Measurements from ENCODE around the gene KBTBD13.
"Not testable (repeated sequence)": the region's sequence is repeated elsewhere in the genome, so short reads cannot be mapped to it uniquely, and the experiment has no call there.

The KBTBD13 gene

DNA sequence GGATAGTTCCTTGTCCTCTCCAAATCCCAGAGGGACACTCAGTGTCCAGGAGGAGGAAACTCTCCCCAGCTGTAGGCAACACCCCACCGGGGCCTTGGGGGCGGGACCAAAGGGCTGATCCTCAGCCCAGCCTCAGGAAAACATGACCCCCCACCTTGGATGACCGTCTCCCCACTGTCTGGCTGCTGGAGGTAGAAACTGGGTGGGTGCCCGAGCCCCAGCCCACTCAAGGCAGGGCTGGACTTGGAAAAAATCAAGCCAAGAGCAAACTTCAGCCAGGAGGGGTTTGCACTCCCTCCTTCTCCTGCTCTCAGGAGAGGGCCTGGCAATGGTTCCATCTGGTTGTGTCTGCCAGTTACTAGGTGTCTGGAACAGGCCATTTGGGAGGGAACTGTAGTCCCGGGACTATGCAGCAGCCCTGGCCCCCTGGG, 5.2 kb upstream of the KBTBD13 start:
- no peak for DNase-seq

DNA sequence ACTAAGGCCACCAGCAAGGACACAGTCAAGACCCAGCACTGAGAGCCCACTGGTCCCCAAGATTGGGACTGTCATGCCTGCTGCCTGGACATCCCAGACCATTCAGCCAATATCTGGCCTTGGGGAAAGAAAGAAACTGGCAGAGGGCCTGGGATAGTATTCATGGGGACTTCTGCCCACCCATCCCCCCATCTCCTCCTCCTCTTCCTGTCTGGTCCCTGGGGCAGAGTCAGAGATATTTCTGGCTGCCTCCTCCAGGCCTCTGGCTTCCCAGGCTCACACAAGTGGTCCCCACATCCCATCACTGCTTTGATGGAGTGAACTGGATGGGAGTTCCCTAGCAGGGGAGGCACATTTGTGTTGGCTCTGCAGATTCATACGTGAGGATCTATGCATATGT, 4.5 kb upstream of the KBTBD13 start:
- no peak for DNase-seq

DNA sequence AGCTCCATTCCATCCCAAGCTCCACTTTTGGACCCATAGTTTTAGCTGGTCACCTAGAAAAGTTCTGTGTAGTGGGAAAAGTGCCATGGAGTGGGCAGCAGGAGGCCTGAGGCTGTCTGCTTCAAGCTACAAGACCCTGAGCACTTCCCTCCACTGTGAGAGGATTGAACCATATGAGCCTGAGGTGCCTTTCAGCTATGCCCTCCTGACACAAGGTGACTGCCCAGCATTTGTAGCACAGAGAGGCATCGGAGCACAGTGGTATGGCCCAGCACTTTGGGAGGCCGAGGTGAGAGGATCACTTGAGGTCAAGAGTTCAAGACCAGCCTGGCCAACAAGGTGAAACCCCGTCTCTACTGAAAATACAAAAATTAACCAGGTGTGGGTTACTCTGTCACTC, 3.9 kb upstream of the KBTBD13 start:
- DNase-seq: no peak

DNA sequence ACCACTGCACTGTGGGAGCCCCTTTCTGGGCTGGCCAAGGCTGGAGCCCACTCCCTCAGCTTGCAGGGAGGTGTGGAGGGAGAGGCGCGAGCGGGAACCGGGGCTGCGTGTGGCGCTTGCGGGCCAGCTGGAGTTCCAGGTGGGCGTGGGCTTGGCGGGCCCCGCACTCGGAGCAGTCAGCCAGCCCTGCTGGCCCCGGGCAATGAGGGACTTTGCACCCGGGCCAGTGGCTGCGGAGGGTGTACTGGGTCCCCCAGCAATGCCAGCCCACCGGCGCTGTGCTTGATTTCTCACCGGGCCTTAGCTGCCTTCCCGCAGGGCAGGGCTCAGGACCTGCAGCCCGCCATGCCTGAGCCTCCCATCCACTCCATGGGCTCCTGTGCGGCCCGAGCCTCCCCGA, 1.6 kb upstream of the KBTBD13 start:
- DNase-seq: not testable (repeated sequence)

DNA sequence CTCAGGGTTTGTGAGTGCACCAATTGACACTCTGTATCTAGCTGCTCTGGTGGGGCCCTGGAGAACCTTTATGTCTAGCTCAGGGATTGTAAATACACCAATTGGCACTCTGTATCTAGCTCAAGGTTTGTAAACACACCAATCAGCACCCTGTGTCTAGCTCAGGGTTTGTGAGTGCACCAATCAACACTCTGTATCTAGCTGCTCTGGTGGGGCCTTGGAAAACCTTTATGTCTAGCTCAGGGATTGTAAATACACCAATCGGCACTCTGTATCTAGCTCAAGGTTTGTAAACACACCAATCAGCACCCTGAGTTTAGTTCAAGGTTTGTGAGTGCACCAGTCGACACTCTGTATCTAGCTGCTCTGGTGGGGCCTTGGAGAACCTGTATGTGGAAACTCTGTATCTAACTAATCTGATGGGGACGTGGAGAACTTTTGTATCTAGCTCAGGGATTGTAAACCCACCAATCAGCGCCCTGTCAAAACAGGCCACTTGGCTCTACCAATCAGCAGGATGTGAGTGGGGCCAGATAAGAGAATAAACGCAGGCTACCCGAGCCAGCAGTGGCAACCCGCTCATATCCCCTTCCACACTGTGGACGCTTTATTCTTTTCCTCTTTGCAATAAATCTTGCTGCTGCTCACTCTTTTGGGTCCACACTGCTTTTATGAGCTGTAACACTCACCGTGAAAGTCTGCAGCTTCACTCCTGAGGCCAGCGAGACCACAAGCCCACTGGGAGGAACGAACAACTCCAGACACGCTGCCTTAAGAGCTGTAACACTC, 745 bp upstream of the KBTBD13 start:
- not testable (repeated sequence) for DNase-seq

DNA sequence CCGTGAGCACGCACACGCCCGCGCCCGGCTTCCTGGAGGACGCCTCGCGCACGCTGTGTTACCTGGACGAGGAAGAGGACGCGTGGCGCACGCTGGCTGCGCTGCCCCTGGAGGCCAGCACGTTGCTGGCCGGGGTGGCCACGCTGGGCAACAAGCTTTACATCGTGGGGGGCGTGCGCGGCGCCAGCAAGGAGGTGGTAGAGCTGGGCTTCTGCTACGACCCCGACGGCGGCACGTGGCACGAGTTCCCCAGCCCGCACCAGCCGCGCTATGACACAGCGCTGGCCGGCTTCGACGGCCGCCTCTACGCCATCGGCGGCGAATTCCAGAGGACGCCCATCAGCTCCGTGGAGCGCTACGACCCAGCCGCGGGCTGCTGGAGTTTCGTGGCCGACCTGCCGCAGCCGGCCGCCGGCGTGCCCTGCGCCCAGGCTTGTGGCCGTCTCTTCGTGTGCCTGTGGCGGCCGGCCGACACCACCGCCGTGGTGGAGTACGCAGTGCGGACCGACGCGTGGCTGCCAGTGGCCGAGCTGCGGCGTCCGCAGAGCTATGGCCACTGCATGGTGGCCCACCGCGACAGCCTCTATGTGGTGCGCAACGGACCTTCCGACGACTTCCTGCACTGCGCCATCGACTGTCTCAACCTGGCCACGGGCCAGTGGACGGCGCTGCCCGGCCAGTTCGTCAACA, 890 bp downstream of the KBTBD13 start:
- no peak for DNase-seq

DNA sequence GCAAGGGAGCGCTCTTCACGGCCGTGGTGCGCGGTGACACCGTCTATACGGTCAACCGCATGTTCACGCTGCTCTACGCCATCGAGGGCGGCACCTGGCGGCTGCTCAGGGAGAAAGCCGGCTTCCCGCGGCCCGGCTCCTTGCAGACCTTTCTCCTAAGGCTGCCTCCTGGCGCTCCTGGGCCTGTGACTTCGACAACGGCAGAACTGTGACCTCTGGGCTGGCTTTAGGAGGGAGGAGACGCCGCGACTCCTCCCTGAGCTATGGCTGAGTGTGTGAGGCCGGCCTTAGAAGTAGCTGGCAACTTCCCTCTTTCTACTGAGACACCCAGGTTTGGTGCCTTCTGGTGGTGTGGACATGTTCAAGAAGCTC, 1.4 kb downstream of the KBTBD13 start:
- DNase-seq: no peak

DNA sequence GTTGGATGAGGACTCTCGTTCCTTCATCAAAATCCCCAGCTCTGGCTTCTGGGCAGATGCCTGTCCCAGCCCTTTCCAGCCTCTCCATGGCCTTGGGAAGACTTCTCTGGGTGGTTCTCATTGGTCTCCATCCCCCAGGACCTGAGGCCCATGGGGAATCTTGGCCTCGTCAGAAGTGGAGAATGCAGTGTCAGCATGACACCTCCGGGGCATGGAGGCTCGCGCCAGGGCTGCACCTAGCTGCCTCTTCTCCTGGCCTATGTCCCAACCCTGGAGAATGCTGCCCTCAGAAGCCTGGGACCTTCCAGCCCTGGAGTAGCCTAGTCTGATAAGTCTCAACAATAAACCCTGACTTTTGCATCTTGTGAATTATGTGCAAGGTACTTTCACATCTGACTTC, 3.0 kb downstream of the KBTBD13 start:
- no peak for DNase-seq

DNA sequence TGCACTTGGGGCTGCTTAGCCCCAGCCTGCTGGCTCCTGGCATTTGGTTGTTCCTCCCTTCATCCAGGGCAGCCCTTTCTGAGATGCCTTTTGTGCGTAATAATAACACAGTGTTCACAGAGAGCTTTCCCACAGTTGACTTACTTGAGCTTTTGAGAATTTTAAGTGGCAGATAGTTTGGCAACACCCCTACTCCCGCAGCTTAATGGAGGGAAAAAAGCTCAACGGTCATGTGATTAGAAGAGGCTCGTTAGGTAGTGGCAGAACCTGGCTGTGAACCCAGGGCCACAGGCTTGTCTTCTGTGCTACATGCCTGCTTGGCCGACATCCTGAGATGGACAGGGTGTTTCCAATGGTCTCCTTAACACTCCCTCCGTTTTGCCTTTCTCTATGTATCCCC, 4.7 kb downstream of the KBTBD13 start:
- no peak for DNase-seq

DNA sequence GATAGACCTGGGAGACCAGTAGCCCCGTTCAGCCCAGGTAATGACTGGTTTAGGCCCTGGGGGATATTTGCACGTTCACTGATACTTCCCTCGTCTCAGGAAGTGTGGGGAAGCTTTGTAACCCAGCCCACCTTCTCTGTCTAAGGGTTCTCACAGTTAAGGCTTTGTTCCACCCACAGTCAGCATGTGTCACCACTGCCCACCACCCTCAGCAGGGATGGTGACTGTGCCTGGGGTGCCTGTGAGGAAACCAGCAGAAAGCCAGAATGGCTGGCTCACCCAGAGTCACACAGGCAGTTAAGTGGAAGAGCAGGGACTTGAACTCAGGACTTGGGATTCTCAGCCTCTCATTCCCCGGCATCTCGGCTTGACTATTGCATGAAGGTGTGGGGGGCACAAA, 5.2 kb downstream of the KBTBD13 start:
- DNase-seq: no peak

DNA sequence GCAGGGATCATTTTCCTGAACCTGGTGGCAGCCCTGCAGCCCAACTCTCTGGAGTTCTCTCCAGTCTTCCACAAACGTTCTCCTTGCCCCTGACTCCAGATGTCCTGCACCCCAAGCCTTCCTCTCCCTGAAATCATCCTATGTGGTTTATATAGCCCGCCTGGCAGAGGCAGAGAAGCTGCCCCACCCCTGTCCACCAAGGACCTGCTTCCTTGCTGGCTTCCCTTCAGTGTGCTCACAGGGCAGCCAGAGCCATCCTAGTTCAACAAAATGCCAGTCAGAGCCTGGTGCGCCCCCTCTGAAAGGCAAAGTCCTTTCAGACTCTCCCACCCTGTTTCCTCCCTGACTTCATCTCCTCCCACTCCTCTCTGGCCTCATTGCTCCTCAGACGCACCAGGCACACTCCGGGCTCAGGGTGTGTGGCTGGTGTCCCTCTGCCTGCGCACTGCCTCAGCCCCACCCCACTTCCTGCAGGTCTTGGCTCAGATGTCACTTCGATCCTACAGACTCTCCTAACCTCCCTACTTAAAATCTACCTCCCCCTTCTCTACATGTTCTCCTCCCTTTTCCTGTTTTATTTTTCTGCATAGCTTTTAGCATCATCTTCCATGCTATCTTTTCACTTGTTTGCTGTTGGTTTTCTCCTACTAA, 5.9 kb downstream of the KBTBD13 start:
- no peak for DNase-seq

DNA sequence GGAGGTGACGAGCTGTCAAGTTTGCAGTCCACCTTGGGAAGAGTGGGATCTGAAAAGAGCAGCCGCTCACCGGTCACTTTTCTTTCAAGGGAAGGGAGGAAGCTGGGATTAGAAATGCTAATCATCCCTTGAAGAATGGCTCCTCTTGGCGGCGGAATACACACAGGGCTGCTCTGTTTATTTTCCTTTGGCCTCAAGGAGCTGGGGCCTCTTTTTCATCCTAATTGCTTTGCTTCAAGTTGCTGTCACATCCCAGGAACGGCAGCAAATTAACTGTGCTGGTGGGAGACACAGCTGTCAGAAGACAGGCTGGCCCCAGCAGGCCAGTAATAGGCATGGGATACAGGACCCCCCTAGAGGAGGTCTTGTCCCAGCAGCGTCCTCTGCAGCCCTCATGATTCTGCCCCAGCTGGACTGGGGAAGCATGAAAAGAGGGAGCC, 6.7 kb downstream of the KBTBD13 start:
- DNase-seq: no peak

DNA sequence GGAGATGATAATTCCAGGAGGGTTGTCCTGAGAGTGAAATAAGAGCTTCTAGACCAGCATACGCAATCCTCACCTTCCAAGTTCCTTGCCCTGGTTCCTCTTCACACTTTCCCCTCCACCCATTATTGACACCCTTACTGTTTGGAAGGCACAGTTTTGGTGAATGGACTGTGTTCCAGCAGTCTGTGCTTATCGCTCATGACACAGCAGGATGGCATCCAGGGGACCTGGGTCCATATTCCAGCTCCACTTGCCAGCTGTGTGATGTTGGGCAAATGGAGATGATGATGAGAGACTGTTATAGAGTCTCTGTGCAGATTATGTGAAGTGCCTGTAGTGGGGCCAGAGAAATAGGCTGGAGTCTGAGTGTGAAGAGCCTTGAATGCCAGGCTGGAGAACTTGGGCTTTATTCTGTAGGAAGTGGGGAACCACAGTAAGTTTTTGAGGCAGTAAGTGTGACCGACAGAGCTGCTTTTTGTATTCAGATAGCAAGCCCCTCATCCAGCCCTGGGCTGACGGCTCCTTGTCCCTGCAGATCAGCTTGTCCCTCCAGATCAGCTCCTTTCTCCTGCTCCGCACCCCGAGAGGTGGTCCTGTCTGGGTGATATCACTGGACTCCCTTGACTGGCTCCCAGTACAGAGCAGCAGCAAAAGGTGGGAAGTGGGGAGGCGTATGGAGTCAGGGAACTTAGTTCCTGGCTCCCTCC, 8.1 kb downstream of the KBTBD13 start:
- no peak for DNase-seq

DNA sequence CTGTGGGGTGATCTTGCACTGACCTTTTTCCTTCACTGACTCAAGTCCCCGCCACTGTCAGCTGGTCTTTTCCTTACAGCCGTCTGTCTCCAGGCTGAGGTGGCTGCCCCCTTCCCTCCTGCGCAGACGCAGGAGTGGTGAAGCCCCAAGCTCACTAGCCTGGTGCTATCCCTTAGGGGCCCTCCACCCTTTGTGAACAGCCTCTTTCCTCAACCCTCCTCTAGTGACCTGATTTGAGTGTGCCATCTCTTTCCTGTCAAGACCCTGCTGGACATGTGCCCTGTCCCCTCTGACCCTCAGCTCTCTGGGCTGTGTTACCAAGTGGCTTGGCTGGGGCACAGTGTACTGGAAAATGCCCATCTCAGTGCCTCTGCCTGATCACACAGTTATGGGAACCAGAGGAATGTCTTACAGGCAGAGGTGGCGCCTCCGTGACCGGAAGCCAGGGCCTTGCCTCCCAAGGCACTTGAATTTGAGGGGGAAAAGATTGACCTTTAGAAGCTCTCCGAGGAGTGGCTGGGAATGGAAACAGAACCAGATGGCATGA, 8.7 kb downstream of the KBTBD13 start:
- no peak for DNase-seq

DNA sequence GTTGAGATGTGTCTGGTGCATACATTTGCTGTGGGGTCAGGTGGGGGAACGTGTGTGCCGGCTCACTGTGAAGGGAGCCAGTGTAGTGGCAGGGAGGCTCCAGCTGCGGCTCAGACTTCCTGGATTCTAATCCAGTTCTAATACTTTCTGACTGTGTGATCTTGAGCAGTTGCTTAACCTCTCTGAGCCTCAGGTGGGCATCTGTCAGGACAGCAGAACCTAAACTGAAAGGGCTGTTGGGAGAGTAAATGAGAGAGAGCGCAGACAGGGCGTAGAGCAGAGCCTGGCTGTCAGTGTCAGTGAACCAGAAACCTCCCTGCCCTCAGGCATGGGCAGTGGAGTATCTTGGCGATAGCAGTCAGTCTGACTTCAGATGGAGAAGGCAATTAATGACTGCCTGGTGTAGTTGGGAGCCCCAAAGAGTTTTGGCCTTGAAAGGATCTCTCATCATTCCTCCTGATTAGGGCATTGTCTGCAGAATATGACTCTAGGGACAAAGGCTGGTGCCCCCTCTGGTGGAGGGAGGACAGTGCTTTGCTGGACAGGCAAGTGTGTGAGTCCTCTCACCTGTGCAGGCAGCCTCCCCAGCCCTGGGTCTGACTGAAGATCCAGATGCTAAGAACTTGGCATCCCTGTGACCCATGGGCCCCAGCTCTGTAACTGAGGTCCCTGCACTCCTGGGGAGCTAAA, 9.6 kb downstream of the KBTBD13 start:
- no peak for DNase-seq

DNA sequence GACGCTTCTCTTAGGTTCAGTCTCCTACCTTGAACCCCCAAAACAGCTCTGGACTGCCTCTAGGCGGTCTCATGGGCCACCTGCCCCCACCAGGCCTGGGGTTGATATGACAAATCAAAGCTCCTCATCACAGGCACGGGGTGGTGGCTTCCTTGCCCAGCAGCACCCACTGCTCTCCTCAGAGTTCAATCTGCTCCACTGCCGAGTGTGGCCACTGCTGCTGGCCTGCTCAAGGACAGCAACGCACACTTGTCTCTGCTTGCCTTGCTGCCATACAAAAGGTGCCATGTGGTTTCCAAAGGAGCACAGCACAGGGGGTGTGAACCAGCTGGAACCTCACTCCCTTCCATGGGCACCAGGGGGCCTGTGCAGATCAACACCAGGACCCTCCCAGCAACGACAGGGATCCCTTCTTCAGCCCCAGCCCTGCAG, 10.2 kb downstream of the KBTBD13 start:
- DNase-seq: no peak

DNA sequence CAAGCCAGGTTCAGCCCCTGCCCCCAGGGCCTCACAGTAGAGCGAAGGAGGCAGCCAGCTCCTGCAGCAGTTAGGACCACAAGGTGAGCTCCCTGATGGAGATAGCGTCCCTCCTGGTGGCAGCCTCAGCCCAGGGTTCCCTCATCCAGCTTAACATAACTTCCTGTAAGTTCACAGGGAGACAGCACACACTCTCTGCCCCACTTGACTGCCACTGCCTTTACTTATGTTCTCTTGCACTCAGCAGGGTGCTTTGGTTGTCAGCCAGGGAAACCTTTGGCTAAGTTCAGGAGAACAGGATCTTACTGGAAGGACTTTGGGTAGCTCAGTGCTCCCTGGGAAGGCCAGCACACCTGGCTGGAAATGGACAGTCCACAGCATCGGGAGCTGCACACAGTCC, 10.9 kb downstream of the KBTBD13 start:
- no peak for DNase-seq

DNA sequence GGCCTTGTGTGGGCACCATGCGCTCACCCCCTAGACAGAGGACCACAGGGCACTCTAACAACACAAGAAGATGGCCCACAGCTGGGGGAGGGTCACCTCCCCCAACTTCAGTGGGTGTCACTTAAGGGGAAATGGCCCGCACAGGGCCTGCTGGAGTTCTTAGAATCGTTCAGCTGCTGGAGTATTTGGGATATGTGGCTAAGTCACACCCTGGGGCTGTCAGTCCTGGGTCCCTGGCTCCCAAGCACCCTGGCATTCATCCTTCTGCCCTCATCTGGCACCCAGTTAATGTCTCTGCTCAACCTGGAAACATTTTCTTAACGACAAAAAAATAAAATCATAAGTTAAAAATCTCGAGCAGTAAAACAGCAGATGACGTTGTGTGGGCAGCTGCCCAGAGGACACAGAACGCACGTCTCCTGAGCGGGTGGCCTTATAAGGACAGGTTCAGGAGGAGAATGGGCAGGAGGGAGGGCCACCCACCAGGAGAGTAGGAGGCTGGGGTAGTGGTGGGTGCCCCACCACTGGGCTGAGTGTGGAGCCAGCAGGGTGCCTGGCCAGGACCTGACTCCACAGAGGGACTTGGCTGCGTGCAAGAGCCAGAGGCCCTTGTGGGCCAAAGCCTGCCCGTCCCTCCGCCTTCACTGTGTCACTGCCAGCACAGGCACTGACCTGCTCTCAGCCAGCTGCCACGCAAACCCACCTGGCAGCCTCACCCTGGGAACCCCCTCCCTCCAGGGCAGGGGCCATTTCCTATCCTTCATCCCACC, 11.5 kb downstream of the KBTBD13 start:
- no peak for DNase-seq

DNA sequence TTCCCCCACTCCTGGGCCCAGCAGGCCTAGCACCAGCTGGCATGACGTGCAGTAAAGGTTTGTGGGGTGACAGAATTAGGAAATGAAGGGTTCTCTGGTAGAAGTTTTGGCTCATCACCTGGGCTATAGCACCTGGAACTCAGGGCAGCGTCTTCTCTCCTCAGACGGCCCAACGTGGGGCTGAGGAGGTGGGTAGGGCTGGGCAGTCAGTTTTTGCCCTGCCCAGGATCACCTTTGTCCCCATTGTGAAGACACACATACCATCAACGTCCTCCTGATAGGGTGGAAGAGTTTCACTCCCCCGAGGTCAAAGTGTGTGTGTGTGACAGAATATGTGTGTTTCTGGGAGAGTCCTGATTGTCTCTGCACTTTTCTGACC, 12.1 kb downstream of the KBTBD13 start:
- DNase-seq: no peak

DNA sequence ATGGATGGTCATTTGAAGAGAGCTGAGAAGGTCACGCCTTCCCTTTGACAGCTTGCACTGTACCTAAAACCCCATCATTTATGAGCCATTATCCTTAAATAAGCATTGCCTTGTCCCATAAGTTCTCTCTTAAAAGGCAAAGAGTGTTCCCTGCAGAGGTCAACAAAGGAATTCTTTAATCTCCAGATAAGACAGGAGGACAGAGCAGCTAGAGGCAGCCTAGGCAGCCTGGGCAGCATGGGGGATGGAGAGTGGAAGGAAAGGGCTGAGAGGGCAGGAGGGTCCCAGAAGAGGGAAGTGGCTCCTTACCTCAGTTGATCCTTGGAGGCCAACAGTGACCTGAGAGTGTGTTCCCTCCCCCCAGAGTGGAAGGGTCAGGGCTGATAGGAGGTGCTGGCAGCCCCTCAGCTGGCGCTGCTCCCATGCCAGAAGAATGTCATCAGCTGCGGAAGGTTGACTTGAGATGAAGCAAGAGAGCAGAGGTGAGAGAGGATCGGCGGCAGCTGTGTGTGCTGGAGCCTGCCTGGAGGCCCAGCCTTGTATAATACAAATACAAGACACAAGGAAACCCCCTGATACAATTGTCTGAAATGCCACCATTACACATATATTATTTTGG, 12.8 kb downstream of the KBTBD13 start:
- no peak for DNase-seq

Measured in NCI-H1417 treated with DMSO at 0.1 percent for 48 hours (cell line).